ENCODE data around the gene ERVK3-1. TPM values are rescaled to one million over a fixed set of nuclear protein-coding genes. Genes with fewer than 3 reads are reported as not detected.

The ERVK3-1 gene
- total and polyA plus RNA-seq, 4 experiments from 2014 or later: 59.3 to 76.6 (median 73.1) TPM

DNA sequence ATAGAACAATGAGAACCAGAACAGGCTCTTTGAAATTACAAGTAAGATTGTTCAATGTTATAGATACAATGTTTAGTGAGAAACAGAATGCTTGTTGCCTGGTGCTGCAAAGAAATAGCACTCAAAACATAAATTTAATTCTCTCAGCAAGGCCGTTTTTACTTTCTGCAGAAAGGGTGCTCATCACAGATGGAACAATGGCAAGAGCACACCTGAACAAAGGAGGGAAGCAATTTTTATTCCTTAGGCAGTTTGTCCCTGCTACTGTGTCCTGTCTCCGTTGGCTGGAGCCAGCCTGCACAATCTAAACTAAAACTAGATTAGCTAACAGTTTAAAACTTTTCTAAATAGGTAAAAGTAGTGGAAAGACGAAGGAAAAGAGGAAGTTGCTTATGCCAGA, 36.8 kb upstream of the ERVK3-1 start:
- no peaks in the 10 kb centered on the region for H3K4me1 ChIP-seq (ENCODE audit: insufficient read depth, low read length)
- no peaks in the 10 kb centered on the region for H3K36me3 ChIP-seq (ENCODE audit: insufficient read depth, low read length)
- Mint-ChIP-seq H3K4me1 (peaks cover 0 to 1% (median 0%) of the 10 kb centered on the region in 4 donors), H3K27me3 (no peaks in the 10 kb centered on the region), H3K4me3 (no peak overlapping the region), H3K9me3 (peaks cover 0 to 94% (median 63%) of the 10 kb centered on the region in 8 donors), H3K36me3 (peaks cover 37 to 49% of the 10 kb centered on the region in 2 donors), H3K27ac (no peak overlapping the region)
- H3K4me3 ChIP-seq (ENCODE audit: low read length in 2 of 2): no peak overlapping the region
- no peak for DNase-seq
- ChIA-PET CTCF (ENCODE audit: partially characterized antibody) (no interaction called here), POLR2A (ENCODE audit: partially characterized antibody) (no interaction called here)
- peaks cover 7 to 35% of the 10 kb centered on the region in 2 donors for H3K9me3 ChIP-seq (ENCODE audit: control insufficient read depth in 1 of 2, low read length in 2 of 2)
- intact Hi-C loops (cut with micrococcal nuclease): no loop called here
- H3K27ac ChIP-seq (ENCODE audit: low read depth, low read length): no peak overlapping the region
- H3K27me3 ChIP-seq (ENCODE audit: insufficient read depth, low read length): no peaks in the 10 kb centered on the region

DNA sequence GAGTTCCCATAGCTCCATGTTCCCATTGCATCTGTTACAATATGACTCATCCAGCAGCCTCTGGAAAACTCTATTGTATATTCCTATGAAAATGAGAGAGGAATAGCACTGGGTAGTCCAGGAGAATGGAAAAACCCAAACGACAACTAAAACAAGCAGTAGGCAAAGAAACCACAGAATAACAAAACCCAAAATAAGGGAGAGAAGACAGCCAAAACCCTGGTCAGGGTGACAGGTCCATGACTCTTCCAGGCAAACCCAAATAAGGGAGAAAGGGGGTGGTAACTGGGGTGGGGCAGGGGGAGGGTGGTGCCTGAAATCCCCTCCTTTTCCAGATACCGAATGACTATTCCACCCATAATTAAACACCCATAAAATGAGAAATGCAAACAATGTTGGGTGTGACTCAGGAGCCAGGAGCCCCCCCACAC, 30.4 kb upstream of the ERVK3-1 start:
- Histone ChIP-seq H3K4me1 (ENCODE audit: insufficient read depth, low read length) (peaks cover 20% of the 10 kb centered on the region), H3K27ac (ENCODE audit: low read depth, low read length) (no peak overlapping the region), H3K27me3 (ENCODE audit: insufficient read depth, low read length) (no peaks in the 10 kb centered on the region), H3K36me3 (ENCODE audit: insufficient read depth, low read length) (peaks cover 4% of the 10 kb centered on the region), H3K9me3 (ENCODE audit: control insufficient read depth in 1 of 2, low read length in 2 of 2) (peaks cover 0 to 18% of the 10 kb centered on the region in 2 donors), H3K4me3 (ENCODE audit: low read length in 2 of 2) (no peak overlapping the region)
- ChIA-PET CTCF (ENCODE audit: partially characterized antibody) (interaction anchor here (0.6 kb wide), 1 partner anchor 9 kb away, joined by 4 read pairs; no protein-coding TSS in a partner anchor), POLR2A (ENCODE audit: partially characterized antibody) (no interaction called here)
- Mint-ChIP-seq H3K9me3 (peaks cover 0 to 50% (median 35%) of the 10 kb centered on the region in 8 donors), H3K27me3 (no peaks in the 10 kb centered on the region), H3K4me1 (peaks cover 8 to 37% (median 18%) of the 10 kb centered on the region in 4 donors), H3K36me3 (peaks cover 48 to 59% of the 10 kb centered on the region in 2 donors), H3K27ac (peak overlapping the region in 2 of 7 donors; percentile 21 to 60), H3K4me3 (no peak overlapping the region)
- no peak for DNase-seq
- intact Hi-C loops (cut with micrococcal nuclease): no loop called here

DNA sequence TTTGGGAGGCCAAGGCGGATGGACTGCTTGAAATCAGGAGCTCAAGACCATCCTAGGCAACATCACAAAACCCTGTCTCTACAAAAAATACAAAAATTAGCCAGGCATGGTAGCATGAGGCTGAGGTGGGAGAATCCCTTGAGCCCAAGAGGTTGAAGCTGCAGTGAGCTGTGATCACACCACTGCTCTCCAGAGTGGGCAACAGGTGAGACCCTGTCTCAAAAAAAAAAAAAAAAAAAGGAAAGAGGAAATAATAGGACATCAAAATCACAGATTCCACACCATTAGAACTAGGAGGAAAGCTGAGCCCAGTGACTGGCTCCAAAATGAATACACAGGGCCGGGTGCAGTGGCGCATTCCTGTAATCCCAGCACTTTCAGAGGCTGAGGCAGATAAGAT, 29.6 kb upstream of the ERVK3-1 start:
- CTCF ChIA-PET (ENCODE audit: partially characterized antibody): interaction anchor here (0.8 kb wide), 1 partner anchor 46 kb away, joined by 3 read pairs; the partner anchor contains the start of gene ZNF544
- H3K9me3 ChIP-seq (ENCODE audit: control insufficient read depth in 1 of 2, low read length in 2 of 2): peaks cover 0 to 12% of the 10 kb centered on the region in 2 donors
- no peak overlapping the region for H3K4me3 ChIP-seq (ENCODE audit: low read length in 2 of 2)
- intact Hi-C loops (cut with micrococcal nuclease): no loop called here
- peaks cover 41 to 55% of the 10 kb centered on the region in 2 donors for H3K36me3 Mint-ChIP-seq
- H3K4me3 Mint-ChIP-seq: no peak overlapping the region
- peaks cover 15 to 45% (median 26%) of the 10 kb centered on the region in 4 donors for H3K4me1 Mint-ChIP-seq
- peaks cover 0 to 43% (median 29%) of the 10 kb centered on the region in 8 donors for H3K9me3 Mint-ChIP-seq
- H3K27ac ChIP-seq (ENCODE audit: low read depth, low read length): no peak overlapping the region
- no peak for DNase-seq
- no peaks in the 10 kb centered on the region for H3K27me3 Mint-ChIP-seq
- no peaks in the 10 kb centered on the region for H3K27me3 ChIP-seq (ENCODE audit: insufficient read depth, low read length)
- H3K27ac Mint-ChIP-seq: peak overlapping the region in 1 of 7 donors; percentile 21
- peaks cover 28% of the 10 kb centered on the region for H3K4me1 ChIP-seq (ENCODE audit: insufficient read depth, low read length)
- POLR2A ChIA-PET (ENCODE audit: partially characterized antibody): interaction anchor here (0.7 kb wide), 1 partner anchor 1085 kb away, joined by 4 read pairs; no protein-coding TSS in a partner anchor
- H3K36me3 ChIP-seq (ENCODE audit: insufficient read depth, low read length): peaks cover 4% of the 10 kb centered on the region

DNA sequence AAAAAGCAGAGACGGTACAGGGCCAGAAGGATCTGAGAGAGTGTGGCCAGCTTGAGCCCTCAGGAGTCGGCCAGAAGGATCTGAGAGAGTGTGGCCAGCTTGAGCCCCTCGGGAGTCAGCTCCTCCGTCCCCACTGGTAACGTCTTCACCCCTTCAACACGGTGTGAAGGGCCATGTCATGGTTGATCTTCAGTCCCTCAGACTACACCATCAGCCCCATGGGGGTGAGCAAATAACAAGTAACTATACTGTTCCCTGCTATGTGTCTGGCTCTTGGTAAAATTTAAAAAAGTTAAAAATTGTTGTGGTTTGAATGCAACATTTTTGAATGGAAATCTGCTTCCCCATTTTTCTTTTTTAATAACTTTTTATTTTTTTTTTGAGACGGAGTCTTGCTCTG, 28.0 kb upstream of the ERVK3-1 start:
- Histone ChIP-seq H3K9me3 (ENCODE audit: control insufficient read depth in 1 of 2, low read length in 2 of 2) (peaks cover 0 to 9% of the 10 kb centered on the region in 2 donors), H3K4me3 (ENCODE audit: low read length in 2 of 2) (no peak overlapping the region), H3K27me3 (ENCODE audit: insufficient read depth, low read length) (no peaks in the 10 kb centered on the region), H3K36me3 (ENCODE audit: insufficient read depth, low read length) (peaks cover 8% of the 10 kb centered on the region), H3K27ac (ENCODE audit: low read depth, low read length) (no peak overlapping the region), H3K4me1 (ENCODE audit: insufficient read depth, low read length) (peaks cover 36% of the 10 kb centered on the region)
- Mint-ChIP-seq H3K36me3 (peaks cover 34 to 40% of the 10 kb centered on the region in 2 donors), H3K4me1 (peaks cover 26 to 57% (median 36%) of the 10 kb centered on the region in 4 donors), H3K4me3 (peak overlapping the region; percentile 18 to 100 (median 60)), H3K27ac (peak overlapping the region in 2 of 7 donors; percentile 79 to 91), H3K27me3 (no peaks in the 10 kb centered on the region), H3K9me3 (peaks cover 2 to 26% (median 13%) of the 10 kb centered on the region in 8 donors)
- ChIA-PET CTCF (ENCODE audit: partially characterized antibody) (no interaction called here), POLR2A (ENCODE audit: partially characterized antibody) (interaction anchor here (0.5 to 1.3 kb wide), 5 partner anchors 15 to 472 kb away, joined by 3 to 4 read pairs (median 3); partner anchors contain the start of gene ERVK3-1)
- intact Hi-C loops (cut with micrococcal nuclease): no loop called here
- no peak for DNase-seq

DNA sequence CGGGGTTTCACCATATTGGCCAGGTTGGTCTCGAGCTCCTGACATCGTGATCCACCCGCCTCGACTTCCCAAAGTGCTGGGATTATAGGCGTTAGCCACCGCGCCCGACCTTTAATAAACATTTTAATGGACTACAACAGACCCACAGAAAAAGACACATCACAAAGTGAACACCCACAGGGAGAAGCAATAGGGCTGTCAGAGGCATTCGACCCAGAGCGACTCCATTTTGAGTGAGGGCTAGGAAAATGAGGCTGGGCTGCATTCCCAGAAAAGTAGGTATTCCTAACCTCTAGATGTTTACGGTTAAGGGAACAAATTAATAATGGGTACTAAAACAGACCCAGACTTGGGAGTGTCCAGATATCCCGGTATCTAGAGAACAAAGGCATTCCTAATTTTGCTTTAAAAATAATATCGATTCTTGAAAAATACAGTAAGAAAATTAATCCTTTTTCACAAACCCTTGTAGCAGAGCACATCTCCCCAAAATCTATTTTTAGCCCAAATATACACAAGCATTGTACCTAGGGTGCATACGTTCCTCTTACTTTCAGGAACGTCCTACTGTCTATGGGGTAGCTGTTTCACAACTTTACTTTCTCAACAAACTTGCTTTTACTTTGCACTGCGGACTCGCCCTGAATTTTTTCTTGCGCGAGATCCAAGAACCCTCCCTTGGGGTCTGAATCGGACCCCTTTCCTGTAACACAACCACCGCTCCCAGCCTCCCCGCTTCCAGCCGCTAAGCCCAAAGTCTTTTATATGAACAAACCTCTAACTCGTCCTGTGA, 27.2 kb upstream of the ERVK3-1 start:
- DNase-seq: peak in 1 of 5 donors; percentile 0
- intact Hi-C loops (cut with micrococcal nuclease): loop anchor here (1.0 to 2.0 kb wide), 11 partner anchors 27 to 295 kb away; partner anchors contain the start of genes ERVK3-1, MZF1, RPS5 and ZNF446

DNA sequence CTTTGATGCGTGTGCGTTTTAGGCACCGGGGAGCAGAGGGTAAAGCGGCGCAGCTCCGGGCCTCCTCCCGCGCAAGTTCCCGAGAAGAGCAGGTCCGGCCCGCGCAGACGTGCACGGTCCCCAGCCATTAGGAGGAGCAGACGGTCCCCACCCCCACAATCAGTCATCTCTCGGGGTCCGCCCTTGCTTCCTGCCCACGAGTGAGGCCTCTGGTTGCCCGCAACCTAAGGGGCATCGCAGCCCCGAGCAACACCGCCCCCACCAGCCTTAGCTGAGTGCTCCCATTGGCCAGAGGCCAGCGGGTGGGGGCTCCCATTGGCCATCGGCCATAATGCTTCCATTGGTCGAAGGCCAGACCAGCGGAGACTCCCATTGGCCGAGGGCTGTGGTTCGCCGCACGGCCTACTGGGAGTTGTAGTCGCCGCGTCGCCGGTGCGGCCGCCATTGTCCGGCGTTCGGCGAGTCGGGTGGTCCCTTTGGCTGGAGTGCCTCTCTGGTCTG, 26.6 kb upstream of the ERVK3-1 start, which contains the start of gene ZNF8:
Gene ZNF8, plus strand, starts transcription at position 415 of the 501 bp plus-strand sequence. CDS start 127 bp downstream, outside the sequence.
- Mint-ChIP-seq H3K4me1 (peaks cover 28 to 57% (median 36%) of the 10 kb centered on the region in 4 donors), H3K4me3 (peak within 1 kb of the TSS; percentile 93 to 100 (median 98)), H3K9me3 (peaks cover 2 to 16% (median 7%) of the 10 kb centered on the region in 8 donors), H3K36me3 (peaks cover 31 to 38% of the 10 kb centered on the region in 2 donors), H3K27me3 (no peaks in the 10 kb centered on the region), H3K27ac (peak within 1 kb of the TSS; percentile 91 to 99 (median 96))
- H3K9me3 ChIP-seq (ENCODE audit: control insufficient read depth in 1 of 2, low read length in 2 of 2): peaks cover 0 to 9% of the 10 kb centered on the region in 2 donors
- peak; percentile 93 to 97 (median 95) for DNase-seq
- ChIA-PET CTCF (ENCODE audit: partially characterized antibody) (no interaction called here), POLR2A (ENCODE audit: partially characterized antibody) (interaction anchor here (0.6 to 2.5 kb wide), 17 partner anchors 12 to 1875 kb away, joined by 3 to 28 read pairs (median 4); partner anchors contain the start of genes ERVK3-1, ZNF274, ZNF497 and ZNF583)
- H3K4me3 ChIP-seq (ENCODE audit: low read length in 2 of 2): peak within 1 kb of the TSS; percentile 62 to 92
- H3K4me1 ChIP-seq (ENCODE audit: insufficient read depth, low read length): peaks cover 36% of the 10 kb centered on the region
- no peaks in the 10 kb centered on the region for H3K27me3 ChIP-seq (ENCODE audit: insufficient read depth, low read length)
- H3K36me3 ChIP-seq (ENCODE audit: insufficient read depth, low read length): peaks cover 8% of the 10 kb centered on the region
- intact Hi-C loops (cut with micrococcal nuclease): loop anchor here (1.0 to 2.0 kb wide), 11 partner anchors 27 to 295 kb away; partner anchors contain the start of genes ERVK3-1, MZF1, RPS5 and ZNF446
- peak within 1 kb of the TSS; percentile 73 for H3K27ac ChIP-seq (ENCODE audit: low read depth, low read length)

More for the DNA sequence above, 27.2 kb upstream of the ERVK3-1 start:
- peaks cover 36% of the 10 kb centered on the region for H3K4me1 ChIP-seq (ENCODE audit: insufficient read depth, low read length)
- POLR2A ChIA-PET (ENCODE audit: partially characterized antibody): interaction anchor here (0.5 to 2.5 kb wide), 16 partner anchors 11 to 1874 kb away, joined by 3 to 28 read pairs (median 4); partner anchors contain the start of genes ERVK3-1, ZNF274, ZNF497 and ZNF583
- H3K4me3 Mint-ChIP-seq: peak overlapping the region; percentile 93 to 100 (median 98)
- H3K27me3 Mint-ChIP-seq: no peaks in the 10 kb centered on the region
- H3K27ac ChIP-seq (ENCODE audit: low read depth, low read length): peak overlapping the region; percentile 73
- peak overlapping the region; percentile 62 to 92 for H3K4me3 ChIP-seq (ENCODE audit: low read length in 2 of 2)
- CTCF ChIA-PET (ENCODE audit: partially characterized antibody): no interaction called here
- H3K36me3 ChIP-seq (ENCODE audit: insufficient read depth, low read length): peaks cover 8% of the 10 kb centered on the region
- H3K36me3 Mint-ChIP-seq: peaks cover 31 to 37% of the 10 kb centered on the region in 2 donors
- peak overlapping the region; percentile 91 to 99 (median 96) for H3K27ac Mint-ChIP-seq
- H3K9me3 Mint-ChIP-seq: peaks cover 2 to 21% (median 8%) of the 10 kb centered on the region in 8 donors
- H3K27me3 ChIP-seq (ENCODE audit: insufficient read depth, low read length): no peaks in the 10 kb centered on the region
- H3K9me3 ChIP-seq (ENCODE audit: control insufficient read depth in 1 of 2, low read length in 2 of 2): peaks cover 0 to 9% of the 10 kb centered on the region in 2 donors
- peaks cover 28 to 57% (median 36%) of the 10 kb centered on the region in 4 donors for H3K4me1 Mint-ChIP-seq
